ENCODE results near the gene PLRG1.

PLRG1 gene

GRCh38 chr4:154517591-154517990 lies 32.6 kb downstream of the PLRG1 start:
- no peak for DNase-seq (ENCODE audit: low spot score)

- no peak for DNase-seq (ENCODE audit: low spot score)
Observed at GRCh38 chr4:154516318-154517029, 33.7 kb downstream of the PLRG1 start.

GRCh38 chr4:154511981-154512380 lies 38.2 kb downstream of the PLRG1 start:
- no peak for DNase-seq (ENCODE audit: low spot score)

GRCh38 chr4:154511548-154511947 lies 38.7 kb downstream of the PLRG1 start:
- DNase-seq (ENCODE audit: low spot score) = no peak

GRCh38 chr4:154507156-154507555 lies 43.0 kb downstream of the PLRG1 start:
- no peak for DNase-seq (ENCODE audit: low spot score)

- DNase-seq (ENCODE audit: low spot score) = no peak
Observed at GRCh38 chr4:154506253-154506652, 43.9 kb downstream of the PLRG1 start.

GRCh38 chr4:154503598-154503997 lies 46.6 kb downstream of the PLRG1 start:
- DNase-seq (ENCODE audit: low spot score) = no peak

GRCh38 chr4:154502111-154502510 lies 48.1 kb downstream of the PLRG1 start:
- DNase-seq (ENCODE audit: low spot score) = no peak

GRCh38 chr4:154497889-154498288 lies 52.3 kb downstream of the PLRG1 start:
- no peak for DNase-seq (ENCODE audit: low spot score)

- no peak for DNase-seq (ENCODE audit: low spot score)
Observed at GRCh38 chr4:154495867-154496266, 54.3 kb downstream of the PLRG1 start.

- DNase-seq (ENCODE audit: low spot score) = no peak
Observed at GRCh38 chr4:154492288-154492687, 57.9 kb downstream of the PLRG1 start.

- DNase-seq (ENCODE audit: low spot score) = no peak
Observed at GRCh38 chr4:154491341-154492271, 58.6 kb downstream of the PLRG1 start, which contains the start of gene DCHS2. DCHS2 (minus strand) TSS chr4:154491799; CDS start chr4:154491355, 444 bp downstream.

- DNase-seq (ENCODE audit: low spot score) = no peak
Observed at GRCh38 chr4:154490583-154491340, 59.4 kb downstream of the PLRG1 start.

GRCh38 chr4:154490234-154490582 lies 60.0 kb downstream of the PLRG1 start:
- DNase-seq (ENCODE audit: low spot score) = no peak

GRCh38 chr4:154489558-154490233 lies 60.5 kb downstream of the PLRG1 start:
- no peak for DNase-seq (ENCODE audit: low spot score)

GRCh38 chr4:154487145-154487544 lies 63.1 kb downstream of the PLRG1 start:
- DNase-seq (ENCODE audit: low spot score) = no peak

- DNase-seq (ENCODE audit: low spot score) = no peak
Observed at GRCh38 chr4:154485127-154485773, 65.0 kb downstream of the PLRG1 start.

Data from CD4-positive, alpha-beta T cell treated with Interleukin-2 at 100 ng/mL for 4 hours (primary cell).